Measurements from ENCODE around the gene RAP1GAP.

GRCh38 chr1:21570528-21570875 is 98.7 kb downstream of the RAP1GAP start:
- TF ChIP-seq EZH2 (IDR thresholded peaks at IDR 0.05) (no peak), CTCF (IDR thresholded peaks at IDR 0.05) (no peak), EZH2phosphoT487 (IDR thresholded peaks at IDR 0.05) (no peak)
